Stimulated activated CD4-positive, alpha-beta T cell treated with anti-CD3 and anti-CD28 coated beads, TNF-alpha, amount 100 ng/mL, for 48 hours (primary cell): ENCODE measurements around the gene BHLHE23.
"Not testable (repeated sequence)": the region's sequence is repeated elsewhere in the genome, so short reads cannot be mapped to it uniquely, and the experiment has no call there.

Experiments used
- DNase-seq, 3 donors: peaks; one replicate each; pipeline ENCODE4 v3.0.0-alpha.2; 2020; ENCODE audit warnings: low read depth in 3 of 3

The BHLHE23 gene

GRCh38 chr20:63043348-63044203, 36.8 kb upstream of the BHLHE23 start:
- no peak for DNase-seq

DNA sequence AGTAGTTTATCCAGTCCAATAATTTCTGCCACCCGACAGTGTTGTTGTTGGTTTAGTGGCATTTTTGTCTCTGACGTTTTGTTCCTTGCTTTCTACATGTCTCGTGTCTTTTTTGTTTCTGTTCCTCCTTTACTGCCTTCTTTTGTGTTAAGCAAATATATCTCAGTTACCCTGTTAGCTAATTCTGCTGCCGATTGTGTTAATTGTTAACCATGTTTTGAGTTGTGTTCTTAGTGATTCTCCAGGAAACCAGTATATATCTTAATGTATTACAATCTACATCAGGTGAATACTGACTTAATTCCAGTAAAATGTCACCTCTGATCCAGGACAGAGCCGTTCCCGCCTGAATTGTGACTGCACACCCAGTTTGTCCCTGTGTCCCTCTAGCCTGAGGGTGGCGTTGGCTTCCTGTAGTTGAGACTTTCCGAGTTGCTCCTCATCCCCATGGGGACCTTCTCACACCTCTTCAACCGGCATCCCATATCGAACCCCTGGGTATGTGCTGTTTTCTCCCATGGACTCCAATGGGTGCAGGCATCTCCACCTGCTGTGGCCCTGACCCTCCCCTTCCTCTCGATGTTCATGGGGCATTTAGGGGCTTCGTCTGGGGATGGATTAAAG, 35.8 kb upstream of the BHLHE23 start:
- DNase-seq = no peak

GRCh38 chr20:63041776-63042175, 35.0 kb upstream of the BHLHE23 start:
- DNase-seq = no peak

GRCh38 chr20:63037669-63038268, 31.0 kb upstream of the BHLHE23 start:
- DNase-seq = no peak

DNA sequence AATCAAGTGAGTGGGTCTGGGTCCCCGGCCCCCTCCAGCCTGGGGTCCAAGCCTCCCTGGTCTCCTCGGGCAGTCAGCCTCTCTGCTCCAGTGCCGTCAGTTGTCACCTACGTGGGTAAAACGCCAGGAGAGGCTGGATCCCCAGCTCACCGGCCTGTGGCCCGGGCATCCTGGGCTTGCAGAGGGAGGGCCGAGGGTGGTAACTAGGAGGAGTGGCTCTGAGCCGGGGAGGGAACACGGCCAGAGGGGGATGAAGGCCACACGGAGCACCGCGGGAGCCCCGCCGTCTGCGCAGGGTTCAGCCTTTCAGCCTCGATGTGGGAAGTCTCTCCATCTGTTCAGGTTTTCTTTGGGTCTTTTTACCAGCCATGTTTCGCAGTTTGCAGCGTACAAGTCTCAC, 29.5 kb upstream of the BHLHE23 start:
- DNase-seq = no peak

DNA sequence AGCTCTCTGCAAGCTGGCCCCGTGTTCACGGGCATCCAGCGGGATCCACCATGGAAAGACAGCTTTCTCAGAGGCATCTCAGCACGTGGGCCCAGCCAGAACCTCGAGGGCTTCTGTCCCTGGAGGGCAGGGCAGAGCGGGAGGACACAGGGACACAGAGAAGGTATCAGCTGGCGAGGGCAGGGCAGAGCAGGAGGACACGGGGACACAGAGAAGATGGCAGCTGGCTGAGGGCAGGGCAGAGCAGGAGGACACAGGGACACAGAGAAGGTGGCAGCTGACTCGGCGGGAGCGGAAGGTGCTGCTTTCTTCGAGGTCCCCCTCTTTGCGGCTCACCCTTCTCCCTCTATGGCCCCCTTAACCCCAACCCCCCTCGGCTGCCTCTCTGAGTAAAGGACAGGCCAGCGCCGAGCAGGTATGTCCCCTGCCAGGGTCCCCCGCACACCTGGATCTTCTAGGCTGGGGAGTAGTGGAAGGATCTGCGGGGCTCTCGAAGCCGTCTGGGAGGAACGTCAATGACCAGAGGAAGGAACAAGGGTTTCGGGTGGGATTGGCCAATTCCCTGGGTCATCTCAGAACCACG, 28.9 kb upstream of the BHLHE23 start:
- no peak for DNase-seq

GRCh38 chr20:63034710-63035602, 28.2 kb upstream of the BHLHE23 start:
- not testable (repeated sequence) for DNase-seq

DNA sequence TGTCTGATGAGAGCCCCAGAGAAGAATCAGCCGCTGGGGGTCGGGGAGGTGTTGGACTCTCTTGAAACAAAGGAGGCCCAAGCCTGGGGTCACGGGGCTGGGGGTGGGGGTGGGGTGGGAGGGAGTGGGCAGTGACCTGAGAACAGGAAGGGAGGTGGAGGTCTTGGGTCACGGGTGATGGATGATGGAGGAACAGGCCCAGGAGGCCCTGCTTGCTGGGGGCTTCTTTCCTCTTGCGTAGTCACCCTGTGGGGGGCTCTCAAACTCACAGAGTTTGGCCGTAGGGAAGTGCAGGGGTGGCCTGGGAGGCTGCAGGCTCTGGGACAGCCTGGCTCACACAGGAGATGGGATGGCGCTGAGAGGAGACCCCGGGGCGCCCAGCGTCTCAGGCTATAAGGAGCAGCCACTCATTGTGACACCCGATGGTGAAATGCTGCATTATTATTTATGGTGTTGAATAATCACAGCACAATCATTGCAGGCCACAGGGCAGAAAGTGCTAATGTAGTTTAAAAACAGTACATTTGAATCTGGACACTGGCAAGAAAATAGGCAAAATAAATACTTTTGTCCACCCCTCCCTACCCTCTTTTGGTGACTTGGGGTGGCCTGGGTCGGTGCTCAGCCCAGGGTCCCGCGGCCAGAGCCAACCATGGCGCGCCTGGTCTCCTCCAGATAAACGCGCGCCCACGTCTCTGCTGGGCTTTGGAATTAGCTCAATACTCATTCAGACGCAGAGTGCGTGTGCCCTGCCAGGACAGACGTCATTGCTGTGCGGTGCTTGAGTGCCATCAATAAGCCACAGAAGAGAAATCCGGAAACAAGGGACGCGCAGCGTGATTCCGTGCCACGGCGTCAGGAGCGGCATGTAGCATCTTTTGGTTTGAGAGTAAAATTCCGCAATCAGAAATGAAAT, 27.3 kb upstream of the BHLHE23 start:
- no peak for DNase-seq

- no peak for DNase-seq
Observed at GRCh38 chr20:63032861-63033793, 26.4 kb upstream of the BHLHE23 start.

- no peak for DNase-seq
Observed at GRCh38 chr20:63032026-63032800, 25.4 kb upstream of the BHLHE23 start.

- DNase-seq = no peak
Observed at GRCh38 chr20:63031251-63032014, 24.7 kb upstream of the BHLHE23 start.

DNA sequence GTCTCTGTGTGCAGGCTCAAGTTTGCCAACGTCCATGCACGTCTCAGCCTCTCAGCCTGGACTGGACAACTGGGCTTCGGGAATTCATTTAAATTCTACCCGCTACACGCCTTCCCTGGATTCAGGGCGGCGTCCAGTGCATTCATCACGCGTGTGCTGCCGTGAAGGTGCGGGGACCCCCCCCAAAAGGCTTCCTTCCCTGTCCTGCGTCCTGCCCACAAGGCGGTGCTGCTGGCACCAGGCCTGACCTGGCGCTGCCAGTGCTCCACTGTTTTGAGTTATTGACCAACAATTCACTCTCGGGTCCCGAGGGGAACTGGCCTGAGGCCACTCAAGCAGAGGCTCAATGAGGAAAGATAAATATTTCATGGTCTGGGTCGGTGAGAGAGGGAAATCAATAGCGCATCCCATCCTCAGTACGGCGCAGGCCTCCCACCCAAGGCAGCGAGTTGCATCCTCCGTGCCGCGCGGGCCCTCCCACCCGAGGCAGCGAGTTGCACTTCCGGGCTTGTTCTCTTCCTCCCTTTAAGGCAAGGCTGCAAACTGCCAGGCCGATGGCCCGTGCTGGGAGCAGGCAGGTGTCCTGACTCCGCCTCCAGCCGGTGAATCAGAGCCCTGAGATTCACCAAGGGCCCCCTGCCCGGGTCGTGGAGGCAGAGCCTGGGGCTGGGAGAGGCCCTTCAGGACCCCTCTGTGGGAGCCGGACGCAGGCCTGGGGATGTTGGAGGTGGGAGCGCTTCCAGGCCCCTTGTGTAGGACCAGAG, 22.8 kb upstream of the BHLHE23 start:
- DNase-seq = no peak

GRCh38 chr20:63028461-63028921, 21.7 kb upstream of the BHLHE23 start:
- no peak for DNase-seq

- DNase-seq = no peak
Observed at GRCh38 chr20:63027922-63028389, 21.2 kb upstream of the BHLHE23 start.

GRCh38 chr20:63027221-63027921, 20.6 kb upstream of the BHLHE23 start:
- no peak for DNase-seq

DNA sequence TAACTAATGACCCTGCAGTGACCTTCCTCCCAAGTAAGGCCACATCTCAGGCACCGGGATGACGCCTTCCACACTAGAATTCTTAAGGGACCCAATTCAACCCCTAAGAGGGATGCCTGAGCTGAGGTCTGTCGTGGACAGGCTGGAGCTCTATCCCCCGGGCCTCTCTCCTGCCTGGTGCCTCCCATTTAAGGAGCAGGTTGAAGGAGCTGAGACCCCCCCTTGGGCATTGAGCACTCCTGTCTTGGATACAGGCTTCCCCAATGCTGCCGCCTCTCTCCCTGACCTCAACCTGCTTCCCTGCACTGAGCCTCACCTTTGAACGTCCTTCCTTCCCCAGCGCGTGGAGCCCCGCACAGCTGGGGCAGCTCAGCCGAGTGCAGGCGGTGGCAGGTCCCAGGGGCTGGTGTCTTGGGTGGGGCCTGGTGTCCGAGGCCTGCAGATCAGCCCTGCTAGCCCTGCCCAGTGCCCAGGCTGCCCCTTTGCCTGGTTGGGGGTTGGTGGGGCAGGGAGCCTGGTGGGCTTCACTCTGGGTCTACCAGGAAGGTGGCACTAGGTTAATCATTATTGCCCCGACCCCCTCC, 19.9 kb upstream of the BHLHE23 start:
- DNase-seq = no peak
